Neural crest cell (in vitro differentiated cells): ENCODE results near the gene ARID4A. TPM values are rescaled to one million over a fixed set of nuclear protein-coding genes. Genes with fewer than 3 reads are reported as not detected.
A peak's percentile ranks its signal among the peaks of the same experiment; 100 is the strongest.
"Not testable (repeated sequence)": the region's sequence is repeated elsewhere in the genome, so short reads cannot be mapped to it uniquely, and the experiment has no call there.

Experiments
- DNase-seq: peaks from one replicate; pipeline ENCODE4 v3.0.0; 2021; ENCODE audit warnings: low read depth, mixed read lengths, low spot score
- H3K27ac Mint-ChIP-seq: one replicate; pipeline ENCODE4 v1.8.0; 2021; ENCODE audit warnings: mild to moderate bottlenecking, mixed read lengths; ENCODE audit not compliant: unreplicated experiment
- H3K27me3 Mint-ChIP-seq: 2 replicates; pipeline ENCODE4 v1.8.0; 2021; ENCODE audit warnings: low read depth, mild to moderate bottlenecking, mixed read lengths
- H3K36me3 Mint-ChIP-seq: 2 replicates; pipeline ENCODE4 v1.8.0; 2021; ENCODE audit warnings: low read depth, mild to moderate bottlenecking, mixed read lengths
- H3K4me1 Mint-ChIP-seq: 2 replicates; pipeline ENCODE4 v1.8.0; 2021; ENCODE audit warnings: mixed read lengths
- H3K4me3 Mint-ChIP-seq: one replicate; pipeline ENCODE4 v1.8.0; 2021; ENCODE audit warnings: mild to moderate bottlenecking, mixed read lengths
- H3K9me3 Mint-ChIP-seq: 2 replicates; pipeline ENCODE4 v1.8.0; 2021; ENCODE audit warnings: mixed read lengths
- long read RNA-seq: library from polyadenylated mRNA; unstranded; transcript quantifications from one replicate; pipeline ENCODE4 v2.0.0, GENCODE V29; 2020
- total RNA-seq: library from RNA; stranded (reverse); gene quantifications from 2 replicates; pipeline ENCODE4 v1.2.1, GENCODE V29; 2021
- TF ChIP-seq, protein P1 (sequence below): fragments of 200-600 bp; sonication (generic); conservative IDR thresholded peaks from 2 replicates; pipeline ENCODE4 v1.5.0; 2021; ENCODE audit warnings: antibody characterized with exemption, mild to moderate bottlenecking

The ARID4A gene, protein sequence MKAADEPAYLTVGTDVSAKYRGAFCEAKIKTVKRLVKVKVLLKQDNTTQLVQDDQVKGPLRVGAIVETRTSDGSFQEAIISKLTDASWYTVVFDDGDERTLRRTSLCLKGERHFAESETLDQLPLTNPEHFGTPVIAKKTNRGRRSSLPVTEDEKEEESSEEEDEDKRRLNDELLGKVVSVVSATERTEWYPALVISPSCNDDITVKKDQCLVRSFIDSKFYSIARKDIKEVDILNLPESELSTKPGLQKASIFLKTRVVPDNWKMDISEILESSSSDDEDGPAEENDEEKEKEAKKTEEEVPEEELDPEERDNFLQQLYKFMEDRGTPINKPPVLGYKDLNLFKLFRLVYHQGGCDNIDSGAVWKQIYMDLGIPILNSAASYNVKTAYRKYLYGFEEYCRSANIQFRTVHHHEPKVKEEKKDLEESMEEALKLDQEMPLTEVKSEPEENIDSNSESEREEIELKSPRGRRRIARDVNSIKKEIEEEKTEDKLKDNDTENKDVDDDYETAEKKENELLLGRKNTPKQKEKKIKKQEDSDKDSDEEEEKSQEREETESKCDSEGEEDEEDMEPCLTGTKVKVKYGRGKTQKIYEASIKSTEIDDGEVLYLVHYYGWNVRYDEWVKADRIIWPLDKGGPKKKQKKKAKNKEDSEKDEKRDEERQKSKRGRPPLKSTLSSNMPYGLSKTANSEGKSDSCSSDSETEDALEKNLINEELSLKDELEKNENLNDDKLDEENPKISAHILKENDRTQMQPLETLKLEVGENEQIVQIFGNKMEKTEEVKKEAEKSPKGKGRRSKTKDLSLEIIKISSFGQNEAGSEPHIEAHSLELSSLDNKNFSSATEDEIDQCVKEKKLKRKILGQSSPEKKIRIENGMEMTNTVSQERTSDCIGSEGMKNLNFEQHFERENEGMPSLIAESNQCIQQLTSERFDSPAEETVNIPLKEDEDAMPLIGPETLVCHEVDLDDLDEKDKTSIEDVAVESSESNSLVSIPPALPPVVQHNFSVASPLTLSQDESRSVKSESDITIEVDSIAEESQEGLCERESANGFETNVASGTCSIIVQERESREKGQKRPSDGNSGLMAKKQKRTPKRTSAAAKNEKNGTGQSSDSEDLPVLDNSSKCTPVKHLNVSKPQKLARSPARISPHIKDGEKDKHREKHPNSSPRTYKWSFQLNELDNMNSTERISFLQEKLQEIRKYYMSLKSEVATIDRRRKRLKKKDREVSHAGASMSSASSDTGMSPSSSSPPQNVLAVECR
- 28.7 and 30.5 TPM in 2 replicates for total RNA-seq
- long read RNA-seq, partial matches to known transcripts, result 51 of 61 reads
- long read RNA-seq, other reads (novel, unspliced or antisense), result 10 of 61 reads

GRCh38 chr14:58298477-58299400, at the start of gene ARID4A:
TSS of gene ARID4A (plus strand) at chr14:58298555. CDS start at chr14:58299855, 1,300 bp downstream.
- Mint-ChIP-seq H3K27me3 (no peaks in the 10 kb centered on the region), H3K9me3 (no peaks in the 10 kb centered on the region), H3K36me3 (peaks cover 6% of the 10 kb centered on the region), H3K4me3 (peak within 1 kb of the TSS; percentile 98), H3K4me1 (peaks cover 22% of the 10 kb centered on the region), H3K27ac (no peak within 1 kb of the TSS)
- DNase-seq, result peak; percentile 59
- TF ChIP-seq, protein P1, sequence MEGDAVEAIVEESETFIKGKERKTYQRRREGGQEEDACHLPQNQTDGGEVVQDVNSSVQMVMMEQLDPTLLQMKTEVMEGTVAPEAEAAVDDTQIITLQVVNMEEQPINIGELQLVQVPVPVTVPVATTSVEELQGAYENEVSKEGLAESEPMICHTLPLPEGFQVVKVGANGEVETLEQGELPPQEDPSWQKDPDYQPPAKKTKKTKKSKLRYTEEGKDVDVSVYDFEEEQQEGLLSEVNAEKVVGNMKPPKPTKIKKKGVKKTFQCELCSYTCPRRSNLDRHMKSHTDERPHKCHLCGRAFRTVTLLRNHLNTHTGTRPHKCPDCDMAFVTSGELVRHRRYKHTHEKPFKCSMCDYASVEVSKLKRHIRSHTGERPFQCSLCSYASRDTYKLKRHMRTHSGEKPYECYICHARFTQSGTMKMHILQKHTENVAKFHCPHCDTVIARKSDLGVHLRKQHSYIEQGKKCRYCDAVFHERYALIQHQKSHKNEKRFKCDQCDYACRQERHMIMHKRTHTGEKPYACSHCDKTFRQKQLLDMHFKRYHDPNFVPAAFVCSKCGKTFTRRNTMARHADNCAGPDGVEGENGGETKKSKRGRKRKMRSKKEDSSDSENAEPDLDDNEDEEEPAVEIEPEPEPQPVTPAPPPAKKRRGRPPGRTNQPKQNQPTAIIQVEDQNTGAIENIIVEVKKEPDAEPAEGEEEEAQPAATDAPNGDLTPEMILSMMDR, result no peak

- TF ChIP-seq, protein P1, result no peak
Measured at GRCh38 chr14:58249611-58250010, 48.7 kb upstream of the ARID4A start.

GRCh38 chr14:58258156-58258555, 40.2 kb upstream of the ARID4A start:
- no peaks in the 10 kb centered on the region for H3K4me1 Mint-ChIP-seq
- no peak for DNase-seq
- no peaks in the 10 kb centered on the region for H3K9me3 Mint-ChIP-seq
- H3K27ac Mint-ChIP-seq, result no peak overlapping the region
- TF ChIP-seq, protein P1, result no peak
- H3K27me3 Mint-ChIP-seq, result no peaks in the 10 kb centered on the region
- peaks cover 6% of the 10 kb centered on the region for H3K36me3 Mint-ChIP-seq
- no peak overlapping the region for H3K4me3 Mint-ChIP-seq

More at GRCh38 chr14:58249611-58250010, 48.7 kb upstream of the ARID4A start:
- DNase-seq, result no peak
- Mint-ChIP-seq H3K9me3 (no peaks in the 10 kb centered on the region), H3K36me3 (peaks cover 7% of the 10 kb centered on the region), H3K27ac (no peak overlapping the region), H3K27me3 (no peaks in the 10 kb centered on the region), H3K4me3 (no peak overlapping the region), H3K4me1 (peaks cover 28% of the 10 kb centered on the region)

DNA sequence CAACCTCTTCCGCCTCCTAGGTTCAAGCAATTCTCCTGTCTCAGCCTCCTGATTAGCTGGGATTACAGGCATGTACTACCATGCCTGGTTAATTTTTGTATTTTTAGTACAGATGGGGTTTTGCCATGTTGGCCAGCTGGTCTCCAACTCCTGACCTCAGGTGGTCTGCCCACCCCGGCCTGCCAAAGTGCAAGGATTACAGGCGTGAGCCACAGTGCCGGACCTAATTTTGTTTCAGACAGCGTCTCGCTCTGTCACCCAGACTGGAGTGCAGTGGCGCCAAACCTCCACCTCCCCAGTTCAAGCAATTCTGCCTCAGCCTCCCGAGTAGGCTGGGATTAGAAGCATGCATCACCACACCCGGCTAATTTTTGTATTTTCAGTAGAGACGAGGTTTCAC, 36.4 kb upstream of the ARID4A start:
- not testable (repeated sequence) for H3K4me3 Mint-ChIP-seq, H3K36me3 Mint-ChIP-seq, H3K27ac Mint-ChIP-seq, H3K9me3 Mint-ChIP-seq, DNase-seq, H3K27me3 Mint-ChIP-seq, H3K4me1 Mint-ChIP-seq

GRCh38 chr14:58265401-58265800, 33.0 kb upstream of the ARID4A start:
- Mint-ChIP-seq H3K4me3 (no peak overlapping the region), H3K36me3 (peaks cover 17% of the 10 kb centered on the region)

More at GRCh38 chr14:58265401-58265800, 33.0 kb upstream of the ARID4A start:
- Mint-ChIP-seq H3K9me3 (no peaks in the 10 kb centered on the region), H3K27ac (no peak overlapping the region), H3K4me1 (no peaks in the 10 kb centered on the region), H3K27me3 (no peaks in the 10 kb centered on the region)
- TF ChIP-seq, protein P1, result no peak
- no peak for DNase-seq
